ENCODE measurements around the gene TACC2. TPM values are rescaled to one million over a fixed set of nuclear protein-coding genes. Genes with fewer than 3 reads are reported as not detected.
"Not testable (repeated sequence)": the region's sequence is repeated elsewhere in the genome, so short reads cannot be mapped to it uniquely, and the experiment has no call there.

Gene TACC2
- polyA plus RNA-seq, 5 donors, result 15.5 to 32.4 (median 24.3) TPM

GRCh38 chr10:122186816-122187810, 198.2 kb downstream of the TACC2 start:
- DNase-seq, result no peak

GRCh38 chr10:122188706-122189105, 199.7 kb downstream of the TACC2 start:
- DNase-seq, result no peak

- no peak for DNase-seq
Measured at GRCh38 chr10:122189185-122189584, 200.2 kb downstream of the TACC2 start.

- no peak for DNase-seq
Measured at GRCh38 chr10:122190176-122190943, 201.4 kb downstream of the TACC2 start.

GRCh38 chr10:122191936-122192541, 203.1 kb downstream of the TACC2 start:
- no peak for DNase-seq

- DNase-seq, result no peak
Measured at GRCh38 chr10:122194251-122194650, 205.3 kb downstream of the TACC2 start.

- DNase-seq, result no peak
Measured at GRCh38 chr10:122196218-122196617, 207.3 kb downstream of the TACC2 start.

- no peak for DNase-seq
Measured at GRCh38 chr10:122197611-122198222, 208.8 kb downstream of the TACC2 start.

- DNase-seq, result no peak
Measured at GRCh38 chr10:122198631-122199030, 209.7 kb downstream of the TACC2 start.

GRCh38 chr10:122199070-122199469, 210.1 kb downstream of the TACC2 start:
- no peak for DNase-seq

GRCh38 chr10:122199689-122200088, 210.7 kb downstream of the TACC2 start:
- DNase-seq, result no peak

- no peak for DNase-seq
Measured at GRCh38 chr10:122201401-122201800, 212.4 kb downstream of the TACC2 start.

GRCh38 chr10:122203180-122203579, 214.2 kb downstream of the TACC2 start:
- DNase-seq, result not testable (repeated sequence)

- no peak for DNase-seq
Measured at GRCh38 chr10:122204691-122205489, 215.9 kb downstream of the TACC2 start.

- no peak for DNase-seq
Measured at GRCh38 chr10:122206471-122207065, 217.6 kb downstream of the TACC2 start.

- no peak for DNase-seq
Measured at GRCh38 chr10:122207163-122207562, 218.2 kb downstream of the TACC2 start.

GRCh38 chr10:122207596-122207995, 218.6 kb downstream of the TACC2 start:
- peak; percentile 64 to 78 for DNase-seq

GRCh38 chr10:122208571-122209430, 219.8 kb downstream of the TACC2 start:
- DNase-seq, result no peak

- no peak for DNase-seq
Measured at GRCh38 chr10:122210481-122211265, 221.7 kb downstream of the TACC2 start.
